Type B pancreatic cell (in vitro differentiated cells): ENCODE data around the gene SELENOT. TPM values are rescaled to one million over a fixed set of nuclear protein-coding genes. Genes with fewer than 3 reads are reported as not detected.

ENCODE experiments used
- DNase-seq: peaks from one replicate; pipeline ENCODE4 v3.0.0; 2021; ENCODE audit warnings: mixed read lengths; ENCODE audit not compliant: unreplicated experiment; ENCODE audit errors: extremely low spot score
- H3K27ac Mint-ChIP-seq: 2 replicates; pipeline ENCODE4 v1.8.0; 2021; ENCODE audit warnings: mild to moderate bottlenecking, mixed read lengths
- H3K27me3 Mint-ChIP-seq: 2 replicates; pipeline ENCODE4 v1.8.0; 2021; ENCODE audit warnings: mixed read lengths
- H3K36me3 Mint-ChIP-seq: 2 replicates; pipeline ENCODE4 v1.8.0; 2021; ENCODE audit warnings: mixed read lengths
- H3K4me1 Mint-ChIP-seq: one replicate; pipeline ENCODE4 v1.8.0; 2021; ENCODE audit warnings: mixed read lengths; ENCODE audit not compliant: unreplicated experiment
- H3K4me3 Mint-ChIP-seq: 2 replicates; pipeline ENCODE4 v1.8.0; 2021; ENCODE audit warnings: mild to moderate bottlenecking, mixed read lengths
- H3K9me3 Mint-ChIP-seq: 2 replicates; pipeline ENCODE4 v1.8.0; 2021; ENCODE audit warnings: mixed read lengths
- CTCF ChIP-seq: fragments of 200-600 bp; sonication (generic); conservative IDR thresholded peaks from 2 replicates; pipeline ENCODE4 v1.5.0; 2021; ENCODE audit warnings: antibody characterized with exemption, mild to moderate bottlenecking
- total RNA-seq: library from RNA; stranded (reverse); gene quantifications from 2 replicates; pipeline ENCODE4 v1.2.1, GENCODE V29; 2021; ENCODE audit warnings: low replicate concordance

Gene SELENOT
- total RNA-seq, 1 donor from 2014 or later = 73.8 TPM

GRCh38 chr3:150675587-150675986 is 72.5 kb downstream of the SELENOT start:
- Mint-ChIP-seq H3K36me3 (no peaks in the 10 kb centered on the region), H3K27ac (no peak overlapping the region), H3K4me3 (no peak overlapping the region), H3K27me3 (peaks cover 4% of the 10 kb centered on the region), H3K4me1 (no peaks in the 10 kb centered on the region), H3K9me3 (no peaks in the 10 kb centered on the region)
- no peak for DNase-seq
- no peak for TF ChIP-seq CTCF

Other genes with a start within 250 kb of the SELENOT start
- gene TSC22D2, start 195.0 kb upstream of the SELENOT start, total RNA-seq = 64.4 and 106 TPM in 2 replicates
- 96.8 and 162 TPM in 2 replicates for gene SERP1, start 56.8 kb upstream of the SELENOT start, total RNA-seq
- gene EIF2A, start 56.5 kb upstream of the SELENOT start, total RNA-seq = 56.1 and 58.3 TPM in 2 replicates
- gene ERICH6, start 100.6 kb downstream of the SELENOT start, total RNA-seq = not detected in 2 replicates
- gene SIAH2, start 159.8 kb downstream of the SELENOT start, total RNA-seq = 18.2 and 26.6 TPM in 2 replicates